WTC11 (cell line): Measurements from ENCODE around the gene FLT1. TPM values are rescaled to one million over a fixed set of nuclear protein-coding genes. Genes with fewer than 3 reads are reported as not detected.
A peak's percentile ranks its signal among the peaks of the same experiment; 100 is the strongest.

Source experiments
- ATAC-seq: fragments of 200-7000 bp; cut with Tn5 transposase; 2 replicates; pipeline ENCODE4 v1.10.0; 2021; ENCODE audit warnings: mild to moderate bottlenecking, moderate library complexity
- CTCF ChIA-PET: fragments of 300-600 bp; sonication (Branson Sonifier 250); formaldehyde crosslinking; loops from one replicate; lab custom pipeline; 2021; ENCODE audit warnings: antibody characterized with exemption; lab: Charles Lee
- POLR2A ChIA-PET: fragments of 350-600 bp; sonication (Branson Sonifier 250); formaldehyde crosslinking; loops from one replicate; lab custom pipeline; 2021; ENCODE audit warnings: antibody characterized with exemption; lab: Charles Lee
- DNase-seq: peaks from one replicate; pipeline ENCODE4 v3.0.0; 2021; ENCODE audit warnings: low spot score
- H3K27ac Mint-ChIP-seq: 2 replicates; pipeline ENCODE4 v1.8.0; 2021; ENCODE audit warnings: mixed read lengths
- H3K27me3 Mint-ChIP-seq: 2 replicates; pipeline ENCODE4 v1.8.0; 2021; ENCODE audit warnings: low read depth, mild to moderate bottlenecking, moderate library complexity, mixed read lengths
- H3K36me3 Mint-ChIP-seq: 2 replicates; pipeline ENCODE4 v1.8.0; 2021; ENCODE audit warnings: mixed read lengths
- H3K4me1 Mint-ChIP-seq: 2 replicates; pipeline ENCODE4 v1.8.0; 2022; ENCODE audit warnings: mixed read lengths
- H3K4me3 Mint-ChIP-seq: 2 replicates; pipeline ENCODE4 v1.8.0; 2021; ENCODE audit warnings: mild to moderate bottlenecking, moderate library complexity, mixed read lengths
- H3K9me3 Mint-ChIP-seq: 2 replicates; pipeline ENCODE4 v1.8.0; 2021; ENCODE audit warnings: mixed read lengths
- CREB1 ChIP-seq: sonication (generic); formaldehyde crosslinking; IDR thresholded peaks from 2 replicates; pipeline ENCODE4 v1.8.0; 2023; ENCODE audit warnings: mild to moderate bottlenecking, missing genetic modification reagents
- CREM ChIP-seq: sonication (generic); formaldehyde crosslinking; IDR thresholded peaks from 2 replicates; pipeline ENCODE4 v1.8.1; 2022; ENCODE audit warnings: mild to moderate bottlenecking, missing genetic modification reagents, moderate library complexity
- ETV6 ChIP-seq: sonication (generic); formaldehyde crosslinking; IDR thresholded peaks from 2 replicates; pipeline ENCODE4 v1.8.1; 2022; ENCODE audit warnings: mild to moderate bottlenecking, missing genetic modification reagents
- FOXK1 ChIP-seq: sonication (generic); formaldehyde crosslinking; IDR thresholded peaks from 2 replicates; pipeline ENCODE4 v1.8.0; 2022; ENCODE audit warnings: mild to moderate bottlenecking, moderate library complexity, missing genetic modification reagents
- HMGA2 ChIP-seq: fragments of 250-450 bp; sonication (Bioruptor Pico); IDR thresholded peaks from 2 replicates; pipeline ENCODE4 v1.4.0; 2021; ENCODE audit warnings: mild to moderate bottlenecking, moderate library complexity
- MYBL2 ChIP-seq: sonication (generic); formaldehyde crosslinking; IDR thresholded peaks from 2 replicates; pipeline ENCODE4 v1.8.1; 2023; ENCODE audit warnings: mild to moderate bottlenecking, moderate library complexity, missing genetic modification reagents
- NFATC4 ChIP-seq: fragments of 250-450 bp; sonication (Bioruptor Pico); IDR thresholded peaks from 2 replicates; pipeline ENCODE4 v1.9.0; 2021; ENCODE audit warnings: mild to moderate bottlenecking
- NR1H2 ChIP-seq: sonication (generic); formaldehyde crosslinking; IDR thresholded peaks from 2 replicates; pipeline ENCODE4 v1.9.0; 2021; ENCODE audit warnings: mild to moderate bottlenecking, moderate library complexity, missing genetic modification reagents
- NR2C2 ChIP-seq: sonication (generic); formaldehyde crosslinking; IDR thresholded peaks from 2 replicates; pipeline ENCODE4 v1.8.0; 2022; ENCODE audit warnings: mild to moderate bottlenecking, missing genetic modification reagents
- PRRX2 ChIP-seq: fragments of 250-450 bp; sonication (Bioruptor Pico); IDR thresholded peaks from 2 replicates; pipeline ENCODE4 v1.8.0; 2021; ENCODE audit warnings: mild to moderate bottlenecking
- RELA ChIP-seq: sonication (generic); formaldehyde crosslinking; IDR thresholded peaks from 2 replicates; pipeline ENCODE4 v1.8.1; 2022; ENCODE audit warnings: missing genetic modification reagents, mild to moderate bottlenecking, borderline replicate concordance
- RORB ChIP-seq: fragments of 250-450 bp; sonication (Bioruptor Pico); IDR thresholded peaks from 2 replicates; pipeline ENCODE4 v1.9.0; 2021; ENCODE audit warnings: mild to moderate bottlenecking
- SMAD4 ChIP-seq: sonication (generic); formaldehyde crosslinking; IDR thresholded peaks from 2 replicates; pipeline ENCODE4 v1.8.0; 2022; ENCODE audit warnings: mild to moderate bottlenecking, missing genetic modification reagents
- SP1 ChIP-seq: sonication (generic); formaldehyde crosslinking; conservative IDR thresholded peaks from 2 replicates; pipeline ENCODE4 v1.8.1; 2022; ENCODE audit warnings: missing genetic modification reagents
- total RNA-seq: library from RNA; stranded (reverse); gene quantifications from 3 replicates; pipeline ENCODE4 v1.2.3, GENCODE V29; 2021
- TF ChIP-seq, protein P1 (sequence below): fragments of 200-600 bp; IDR thresholded peaks from 2 replicates; pipeline ENCODE4 v1.8.0; 2022; ENCODE audit warnings: antibody characterized with exemption
- TF ChIP-seq, protein P2 (sequence below): sonication (generic); formaldehyde crosslinking; IDR thresholded peaks from 2 replicates; pipeline ENCODE4 v1.8.1; 2023; ENCODE audit warnings: mild to moderate bottlenecking, missing genetic modification reagents, moderate library complexity
- TF ChIP-seq, protein P3 (sequence below): fragments of 250-450 bp; sonication (Bioruptor Pico); conservative IDR thresholded peaks from 2 replicates; pipeline ENCODE4 v1.9.0; 2021; ENCODE audit warnings: mild to moderate bottlenecking
- TF ChIP-seq, protein P4 (sequence below): sonication (generic); formaldehyde crosslinking; conservative IDR thresholded peaks from 2 replicates; pipeline ENCODE4 v1.8.1; 2023; ENCODE audit warnings: mild to moderate bottlenecking, low read depth, missing genetic modification reagents, moderate library complexity
- TF ChIP-seq, protein P5 (sequence below): sonication (generic); formaldehyde crosslinking; IDR thresholded peaks from 2 replicates; pipeline ENCODE4 v1.8.1; 2022; ENCODE audit warnings: low read depth, missing genetic modification reagents, borderline replicate concordance

The FLT1 gene
- total RNA-seq, 1 experiment from 2014 or later: 66.3 TPM

DNA sequence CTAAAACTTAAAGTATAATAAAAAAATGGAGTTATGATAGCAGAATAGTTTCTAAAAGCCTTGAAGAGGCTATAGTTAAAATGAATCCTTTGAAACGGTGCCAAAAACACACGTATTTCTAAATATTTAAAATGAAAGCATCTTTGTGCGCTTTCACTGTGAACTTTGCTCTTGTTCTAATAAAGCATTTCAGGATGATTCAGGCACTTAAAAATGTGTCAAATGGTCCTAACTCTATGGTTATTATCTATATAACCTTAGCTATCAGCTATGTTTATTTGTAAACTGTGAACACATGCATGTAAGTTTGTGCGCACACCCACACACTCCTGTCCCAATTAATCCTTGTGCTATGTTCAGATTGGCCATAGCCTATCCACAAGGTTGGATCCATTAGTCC is 124.5 kb downstream of the FLT1 start:
- POLR2A ChIA-PET: no interaction called here
- CTCF ChIA-PET: no interaction called here
- H3K4me1 Mint-ChIP-seq: peaks cover 6% of the 10 kb centered on the region
- H3K36me3 Mint-ChIP-seq: peaks cover 40% of the 10 kb centered on the region
- H3K9me3 Mint-ChIP-seq: no peaks in the 10 kb centered on the region
- TF ChIP-seq NFATC4: no peak
- TF ChIP-seq SMAD4 (CRISPR knock-in tag): no peak
- no peak overlapping the region for H3K27ac Mint-ChIP-seq
- DNase-seq (no peak), ATAC-seq (no peak)
- H3K27me3 Mint-ChIP-seq: no peaks in the 10 kb centered on the region
- H3K4me3 Mint-ChIP-seq: no peak overlapping the region

DNA sequence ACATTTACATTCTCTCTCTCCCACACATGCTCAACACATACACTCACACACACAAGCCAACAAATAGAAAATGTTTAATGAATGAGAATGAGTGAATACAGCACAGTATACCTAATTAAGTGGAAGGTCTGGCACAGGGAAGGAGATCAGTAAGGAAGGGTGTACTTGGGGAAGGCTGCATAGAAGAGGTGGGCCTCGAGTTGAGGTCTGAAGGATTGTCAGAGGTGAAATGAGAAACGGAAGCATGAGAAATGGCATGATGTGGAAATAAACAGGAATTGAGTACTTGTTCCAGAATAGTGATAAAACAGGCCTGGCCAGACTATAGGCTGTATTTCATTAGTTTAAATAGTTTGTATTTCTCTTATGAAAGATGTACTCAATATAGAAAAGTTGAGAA is 136.2 kb downstream of the FLT1 start:
- H3K27ac Mint-ChIP-seq: peak overlapping the region; percentile 19; the same call in 1 of the 2 replicates

More for the DNA sequence above, 136.2 kb downstream of the FLT1 start:
- no peak for DNase-seq
- TF ChIP-seq, protein P1, sequence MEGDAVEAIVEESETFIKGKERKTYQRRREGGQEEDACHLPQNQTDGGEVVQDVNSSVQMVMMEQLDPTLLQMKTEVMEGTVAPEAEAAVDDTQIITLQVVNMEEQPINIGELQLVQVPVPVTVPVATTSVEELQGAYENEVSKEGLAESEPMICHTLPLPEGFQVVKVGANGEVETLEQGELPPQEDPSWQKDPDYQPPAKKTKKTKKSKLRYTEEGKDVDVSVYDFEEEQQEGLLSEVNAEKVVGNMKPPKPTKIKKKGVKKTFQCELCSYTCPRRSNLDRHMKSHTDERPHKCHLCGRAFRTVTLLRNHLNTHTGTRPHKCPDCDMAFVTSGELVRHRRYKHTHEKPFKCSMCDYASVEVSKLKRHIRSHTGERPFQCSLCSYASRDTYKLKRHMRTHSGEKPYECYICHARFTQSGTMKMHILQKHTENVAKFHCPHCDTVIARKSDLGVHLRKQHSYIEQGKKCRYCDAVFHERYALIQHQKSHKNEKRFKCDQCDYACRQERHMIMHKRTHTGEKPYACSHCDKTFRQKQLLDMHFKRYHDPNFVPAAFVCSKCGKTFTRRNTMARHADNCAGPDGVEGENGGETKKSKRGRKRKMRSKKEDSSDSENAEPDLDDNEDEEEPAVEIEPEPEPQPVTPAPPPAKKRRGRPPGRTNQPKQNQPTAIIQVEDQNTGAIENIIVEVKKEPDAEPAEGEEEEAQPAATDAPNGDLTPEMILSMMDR: no peak
- TF ChIP-seq PRRX2 (no peak), CREB1 (CRISPR knock-in tag) (no peak), NR1H2 (CRISPR knock-in tag) (no peak), SMAD4 (CRISPR knock-in tag) (no peak), RELA (CRISPR knock-in tag) (no peak), FOXK1 (no peak), ETV6 (no peak), HMGA2 (CRISPR knock-in tag) (no peak), RORB (no peak), CREM (no peak), MYBL2 (CRISPR knock-in tag) (no peak), NR2C2 (CRISPR knock-in tag) (no peak), SP1 (no peak)
- TF ChIP-seq, protein P2, sequence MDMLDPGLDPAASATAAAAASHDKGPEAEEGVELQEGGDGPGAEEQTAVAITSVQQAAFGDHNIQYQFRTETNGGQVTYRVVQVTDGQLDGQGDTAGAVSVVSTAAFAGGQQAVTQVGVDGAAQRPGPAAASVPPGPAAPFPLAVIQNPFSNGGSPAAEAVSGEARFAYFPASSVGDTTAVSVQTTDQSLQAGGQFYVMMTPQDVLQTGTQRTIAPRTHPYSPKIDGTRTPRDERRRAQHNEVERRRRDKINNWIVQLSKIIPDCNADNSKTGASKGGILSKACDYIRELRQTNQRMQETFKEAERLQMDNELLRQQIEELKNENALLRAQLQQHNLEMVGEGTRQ (CRISPR knock-in tag): no peak
- TF ChIP-seq, protein P3, sequence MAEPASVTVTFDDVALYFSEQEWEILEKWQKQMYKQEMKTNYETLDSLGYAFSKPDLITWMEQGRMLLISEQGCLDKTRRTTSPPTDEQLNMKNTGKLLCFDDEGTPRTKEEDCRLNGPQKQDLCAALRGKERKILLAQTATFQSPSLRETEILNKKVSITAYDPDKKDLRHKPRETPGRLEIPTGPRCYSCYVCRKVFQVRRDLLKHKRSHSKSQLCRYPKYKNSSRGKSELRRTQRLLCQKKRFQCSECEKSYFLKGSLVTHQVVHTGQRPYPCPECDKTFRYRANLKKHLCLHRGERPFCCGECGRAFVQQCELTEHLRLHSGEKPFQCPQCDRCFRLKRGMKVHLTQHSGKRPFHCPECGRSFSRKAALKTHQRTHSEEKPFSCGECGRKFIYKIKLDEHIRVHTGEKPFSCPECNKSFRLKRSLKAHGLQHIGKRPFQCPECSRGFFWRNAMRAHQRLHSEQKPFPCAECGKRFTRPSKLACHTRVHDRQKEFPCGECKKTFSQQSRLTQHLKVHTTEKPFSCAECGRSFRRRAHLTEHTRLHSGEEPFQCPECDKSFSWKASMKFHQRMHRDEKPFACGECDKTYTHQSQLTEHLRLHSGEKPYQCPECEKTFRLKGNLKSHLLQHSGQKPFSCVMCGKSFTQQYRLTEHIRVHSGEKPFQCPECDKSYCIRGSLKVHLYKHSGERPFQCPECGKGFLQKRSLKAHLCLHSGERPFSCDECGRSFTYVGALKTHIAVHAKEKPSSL (CRISPR knock-in tag): no peak
- TF ChIP-seq, protein P4, sequence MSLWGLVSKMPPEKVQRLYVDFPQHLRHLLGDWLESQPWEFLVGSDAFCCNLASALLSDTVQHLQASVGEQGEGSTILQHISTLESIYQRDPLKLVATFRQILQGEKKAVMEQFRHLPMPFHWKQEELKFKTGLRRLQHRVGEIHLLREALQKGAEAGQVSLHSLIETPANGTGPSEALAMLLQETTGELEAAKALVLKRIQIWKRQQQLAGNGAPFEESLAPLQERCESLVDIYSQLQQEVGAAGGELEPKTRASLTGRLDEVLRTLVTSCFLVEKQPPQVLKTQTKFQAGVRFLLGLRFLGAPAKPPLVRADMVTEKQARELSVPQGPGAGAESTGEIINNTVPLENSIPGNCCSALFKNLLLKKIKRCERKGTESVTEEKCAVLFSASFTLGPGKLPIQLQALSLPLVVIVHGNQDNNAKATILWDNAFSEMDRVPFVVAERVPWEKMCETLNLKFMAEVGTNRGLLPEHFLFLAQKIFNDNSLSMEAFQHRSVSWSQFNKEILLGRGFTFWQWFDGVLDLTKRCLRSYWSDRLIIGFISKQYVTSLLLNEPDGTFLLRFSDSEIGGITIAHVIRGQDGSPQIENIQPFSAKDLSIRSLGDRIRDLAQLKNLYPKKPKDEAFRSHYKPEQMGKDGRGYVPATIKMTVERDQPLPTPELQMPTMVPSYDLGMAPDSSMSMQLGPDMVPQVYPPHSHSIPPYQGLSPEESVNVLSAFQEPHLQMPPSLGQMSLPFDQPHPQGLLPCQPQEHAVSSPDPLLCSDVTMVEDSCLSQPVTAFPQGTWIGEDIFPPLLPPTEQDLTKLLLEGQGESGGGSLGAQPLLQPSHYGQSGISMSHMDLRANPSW (CRISPR knock-in tag): no peak
- TF ChIP-seq, protein P5, sequence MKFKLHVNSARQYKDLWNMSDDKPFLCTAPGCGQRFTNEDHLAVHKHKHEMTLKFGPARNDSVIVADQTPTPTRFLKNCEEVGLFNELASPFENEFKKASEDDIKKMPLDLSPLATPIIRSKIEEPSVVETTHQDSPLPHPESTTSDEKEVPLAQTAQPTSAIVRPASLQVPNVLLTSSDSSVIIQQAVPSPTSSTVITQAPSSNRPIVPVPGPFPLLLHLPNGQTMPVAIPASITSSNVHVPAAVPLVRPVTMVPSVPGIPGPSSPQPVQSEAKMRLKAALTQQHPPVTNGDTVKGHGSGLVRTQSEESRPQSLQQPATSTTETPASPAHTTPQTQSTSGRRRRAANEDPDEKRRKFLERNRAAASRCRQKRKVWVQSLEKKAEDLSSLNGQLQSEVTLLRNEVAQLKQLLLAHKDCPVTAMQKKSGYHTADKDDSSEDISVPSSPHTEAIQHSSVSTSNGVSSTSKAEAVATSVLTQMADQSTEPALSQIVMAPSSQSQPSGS (CRISPR knock-in tag): no peak
- no peak for ATAC-seq
- ChIA-PET CTCF (no interaction called here), POLR2A (no interaction called here)
- Mint-ChIP-seq H3K36me3 (peaks cover 12% of the 10 kb centered on the region; the same call in 1 of the 2 replicates), H3K27me3 (no peaks in the 10 kb centered on the region), H3K4me1 (peaks cover 36% of the 10 kb centered on the region), H3K9me3 (no peaks in the 10 kb centered on the region), H3K4me3 (no peak overlapping the region)
